Uterus (tissue), 4 donors: ENCODE measurements around the gene SMAD6. TPM values are rescaled to one million over a fixed set of nuclear protein-coding genes. Genes with fewer than 3 reads are reported as not detected.
A peak's percentile ranks its signal among the peaks of the same experiment; 100 is the strongest.

Source experiments
- DNase-seq, 2 donors: peaks; one replicate each; pipeline ENCODE4 v3.0.0-alpha.2; 2019 to 2020
- H3K27ac ChIP-seq, 2 donors: fragments of 200-600 bp; sonication (generic); 1 replicate in 1 of 2; 2 replicates in 1 of 2; pipeline ENCODE4 v1.5.1; 2016 to 2018
- H3K27me3 ChIP-seq, 2 donors: fragments of 200-600 bp; sonication (generic); one replicate each; pipeline ENCODE4 v1.5.1; 2018 to 2019; ENCODE audit warnings: control low read depth in 1 of 2
- H3K36me3 ChIP-seq, 2 donors: fragments of 200-600 bp; sonication (generic); one replicate each; pipeline ENCODE4 v1.5.1; 2019; ENCODE audit warnings: control low read depth in 1 of 2
- H3K4me1 ChIP-seq, 2 donors: fragments of 200-600 bp; sonication (generic); one replicate each; pipeline ENCODE4 v1.5.1; 2018 to 2019; ENCODE audit warnings: control low read depth in 1 of 2
- H3K4me3 ChIP-seq, 2 donors: fragments of 200-600 bp; sonication (generic); 1 replicate in 1 of 2; 2 replicates in 1 of 2; pipeline ENCODE4 v1.5.1; 2018 to 2019; ENCODE audit warnings: mild to moderate bottlenecking in 1 of 2
- H3K9me3 ChIP-seq, 2 donors: fragments of 200-600 bp; sonication (generic); one replicate each; pipeline ENCODE4 v1.5.1; 2019; ENCODE audit warnings: control low read depth in 1 of 2
- CTCF ChIP-seq, 4 experiments: fragments of 200-600 bp in 2 of 4; fragments of 450-650 bp in 2 of 4; sonication (generic) in 2 of 4; IDR thresholded peaks; one replicate each; pipeline ENCODE4 v1.5.1; 2016 to 2019; ENCODE audit warnings: antibody characterized with exemption in 4 of 4, mild to moderate bottlenecking in 2 of 4, moderate library complexity in 1 of 4
- POLR2A ChIP-seq, 2 donors: fragments of 450-650 bp; IDR thresholded peaks; one replicate each; pipeline ENCODE4 v1.6.1; 2016; ENCODE audit warnings: antibody characterized with exemption in 2 of 2, mild to moderate bottlenecking in 1 of 2, moderate library complexity in 1 of 2
- intact Hi-C: fragments of 100-400 bp; cut with DNase I; formaldehyde crosslinking; loops from one replicate; pipeline ENCODE4 v1.15.1; 2023; ENCODE audit warnings: low total_unique reads
- total RNA-seq, 4 donors: library from RNA; depleted of rRNA in 3 of 4; stranded (reverse); fragments of >200 nt in 3 of 4; gene quantifications; one replicate each; pipeline versions ENCODE4 v1.1.0 to v1.2.4, GENCODE V29; 2014 to 2023
- donor health status: DM: yes; HTN: yes; CAD: no.

The SMAD6 gene
- total RNA-seq, 4 donors from 2014 or later = 9.4 to 30.1 (median 19.1) TPM

DNA sequence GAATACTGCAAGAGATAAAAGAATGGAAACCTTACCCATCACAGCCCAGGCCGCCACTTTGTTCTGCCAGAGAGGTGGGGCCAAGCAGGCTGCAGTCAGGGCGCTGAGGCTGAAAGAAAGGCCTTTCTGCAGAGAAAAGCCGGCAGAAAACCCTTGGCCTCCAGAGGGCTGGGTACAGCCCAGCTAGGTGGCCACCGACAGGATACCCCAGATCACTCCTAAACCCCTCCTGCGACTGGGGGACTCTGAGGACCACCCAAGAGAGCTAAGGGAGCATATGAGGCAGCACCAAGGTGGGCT, 69.3 kb downstream of the SMAD6 start:
- peaks cover 6 to 15% of the 10 kb centered on the region in 2 donors for H3K4me1 ChIP-seq
- no peaks in the 10 kb centered on the region for H3K27me3 ChIP-seq
- TF ChIP-seq POLR2A (IDR thresholded peaks at IDR 0.05) (no peak), CTCF (IDR thresholded peaks at IDR 0.05) (no peak)
- DNase-seq = no peak
- H3K27ac ChIP-seq = peak overlapping the region; percentile 78 to 83
- H3K9me3 ChIP-seq = no peaks in the 10 kb centered on the region
- no peak overlapping the region for H3K4me3 ChIP-seq
- no peaks in the 10 kb centered on the region for H3K36me3 ChIP-seq
- intact Hi-C loops = loop anchor here (5.0 to 10.0 kb wide), 2 partner anchors 64 to 146 kb away; no protein-coding TSS in a partner anchor

DNA sequence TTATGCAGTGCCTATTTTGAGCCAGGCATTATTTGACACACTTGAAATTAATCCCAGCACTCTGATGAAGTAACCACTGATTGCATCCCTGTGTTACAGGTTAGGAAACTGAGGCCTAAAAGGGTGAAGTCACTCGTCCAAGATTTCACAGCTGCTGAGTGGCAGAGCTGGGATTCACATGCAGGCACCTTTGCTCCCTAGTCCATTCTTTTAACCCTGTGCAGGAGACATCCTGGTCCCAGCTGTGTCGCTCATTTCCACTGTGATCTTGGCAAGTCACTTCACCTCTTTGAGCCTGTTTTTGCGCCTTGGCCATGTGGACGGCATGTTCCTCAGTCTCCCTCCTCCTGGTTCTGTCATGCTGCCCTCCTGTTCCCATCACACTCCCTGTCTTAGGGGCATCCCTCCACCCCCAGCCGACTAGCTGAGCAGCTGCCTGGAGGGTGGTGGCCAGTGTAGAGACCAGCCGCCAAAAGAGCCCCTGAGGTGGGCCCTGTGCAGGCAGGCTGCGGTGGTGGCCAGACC, 70.6 kb downstream of the SMAD6 start:
- Histone ChIP-seq H3K27me3 (no peaks in the 10 kb centered on the region), H3K36me3 (no peaks in the 10 kb centered on the region), H3K9me3 (no peaks in the 10 kb centered on the region), H3K27ac (peak overlapping the region; percentile 80 to 83), H3K4me3 (no peak overlapping the region), H3K4me1 (peaks cover 6 to 15% of the 10 kb centered on the region in 2 donors)
- TF ChIP-seq POLR2A (IDR thresholded peaks at IDR 0.05) = no peak
- TF ChIP-seq CTCF (IDR thresholded peaks at IDR 0.05) = no peak
- intact Hi-C loops = loop anchor here (5.0 to 10.0 kb wide), 2 partner anchors 65 to 148 kb away; no protein-coding TSS in a partner anchor
- no peak for DNase-seq

- DNase-seq = peak; percentile 48 to 66
- TF ChIP-seq POLR2A (IDR thresholded peaks at IDR 0.05) (no peak), CTCF (IDR thresholded peaks at IDR 0.05) (no peak)
- intact Hi-C loops = loop anchor here (5.0 to 10.0 kb wide), 2 partner anchors 66 to 148 kb away; no protein-coding TSS in a partner anchor
- H3K27ac ChIP-seq = peak overlapping the region; percentile 80 to 83
- H3K4me3 ChIP-seq = no peak overlapping the region
- H3K36me3 ChIP-seq = no peaks in the 10 kb centered on the region
- H3K27me3 ChIP-seq = no peaks in the 10 kb centered on the region
- H3K9me3 ChIP-seq = no peaks in the 10 kb centered on the region
- peaks cover 6 to 15% of the 10 kb centered on the region in 2 donors for H3K4me1 ChIP-seq
Observed at GRCh38 chr15:66773129-66773873, 71.3 kb downstream of the SMAD6 start.

GRCh38 chr15:66774001-66774814, 72.2 kb downstream of the SMAD6 start:
- H3K4me3 ChIP-seq = no peak overlapping the region
- no peaks in the 10 kb centered on the region for H3K27me3 ChIP-seq
- H3K36me3 ChIP-seq = no peaks in the 10 kb centered on the region
- peak; percentile 84 to 88 for DNase-seq
- peak overlapping the region; percentile 80 to 83 for H3K27ac ChIP-seq
- intact Hi-C loops = loop anchor here (5.0 to 10.0 kb wide), 2 partner anchors 67 to 149 kb away; no protein-coding TSS in a partner anchor
- peaks cover 6 to 15% of the 10 kb centered on the region in 2 donors for H3K4me1 ChIP-seq
- TF ChIP-seq POLR2A (IDR thresholded peaks at IDR 0.05) = peak in 1 of 2 donors; percentile 15
- TF ChIP-seq CTCF (IDR thresholded peaks at IDR 0.05) = peak; percentile 95 to 98 (median 97)
- H3K9me3 ChIP-seq = no peaks in the 10 kb centered on the region
